B cell (primary cell): ENCODE measurements around the gene STX8. TPM values are rescaled to one million over a fixed set of nuclear protein-coding genes. Genes with fewer than 3 reads are reported as not detected.

ENCODE experiments used
- ATAC-seq: fragments of 200-7000 bp; cut with Tn5 transposase; one replicate; pipeline ENCODE4 v1.10.0; 2021; ENCODE audit warnings: low read depth, mild to moderate bottlenecking, moderate number of reproducible peaks, moderate library complexity
- CTCF ChIA-PET: fragments of 350-600 bp; sonication (Branson Sonifier 250); formaldehyde crosslinking; loops from one replicate; lab custom pipeline; 2021; ENCODE audit warnings: antibody characterized with exemption, inconsistent platforms; lab: Charles Lee
- POLR2A ChIA-PET: fragments of 350-600 bp; sonication (Branson Sonifier 250); formaldehyde crosslinking; loops from one replicate; lab custom pipeline; 2021; ENCODE audit warnings: antibody characterized with exemption; lab: Charles Lee
- DNase-seq: peaks from one replicate; pipeline ENCODE4 v3.0.0; 2013
- H2AFZ ChIP-seq: 2 replicates; pipeline ENCODE4 v1.6.1; 2012; ENCODE audit warnings: mild to moderate bottlenecking, low read depth, low read length; ENCODE audit not compliant: insufficient read depth, poor library complexity, severe bottlenecking
- H3K27ac ChIP-seq, 2 donors: 1 replicate in 1 of 2; 2 replicates in 1 of 2; pipeline ENCODE4 v1.5.1; 2012 to 2013; ENCODE audit warnings: low read length in 2 of 2, mild to moderate bottlenecking in 2 of 2, moderate library complexity in 1 of 2
- H3K27me3 ChIP-seq, 4 experiments: fragments of 200-600 bp in 1 of 4; sonication (generic) in 1 of 4; replicated peaks in 1 of 4; 1 replicate in 2 of 4; 2 replicates in 2 of 4; pipeline versions ENCODE4 v1.6.1 to v1.7.0; 2013 to 2016; ENCODE audit warnings: low read length in 3 of 4, mild to moderate bottlenecking in 2 of 4, mixed read lengths in 1 of 4, moderate library complexity in 1 of 4; ENCODE audit not compliant: insufficient read depth in 4 of 4, control insufficient read depth in 3 of 4; ENCODE audit errors: control extremely low read depth in 1 of 4
- H3K36me3 ChIP-seq, 2 experiments: replicated peaks in 1 of 2; 1 replicate in 1 of 2; 2 replicates in 1 of 2; pipeline versions ENCODE4 v1.6.1 to v1.7.1; 2013; ENCODE audit warnings: low read length in 1 of 2; ENCODE audit not compliant: insufficient read depth in 2 of 2, control insufficient read depth in 1 of 2; ENCODE audit errors: control extremely low read depth in 1 of 2, extremely low read depth in 1 of 2
- H3K4me1 ChIP-seq, 2 donors: fragments of 200-600 bp in 1 of 2; sonication (generic) in 1 of 2; 1 replicate in 1 of 2; 2 replicates in 1 of 2; pipeline versions ENCODE4 v1.5.1 to v1.6.1; 2013 to 2017; ENCODE audit warnings: low read length in 2 of 2; ENCODE audit not compliant: control insufficient read depth in 2 of 2, insufficient read depth in 2 of 2
- H3K4me2 ChIP-seq: replicated peaks from 2 replicates; pipeline ENCODE3; 2012; ENCODE audit warnings: mild to moderate bottlenecking, low read depth, low read length; ENCODE audit not compliant: poor library complexity, severe bottlenecking
- H3K4me3 ChIP-seq, 5 experiments: fragments of 200-600 bp in 1 of 5; sonication (generic) in 1 of 5; 1 replicate in 3 of 5; 2 replicates in 2 of 5; pipeline versions ENCODE4 v1.5.1 to v1.7.0; 2011 to 2016; ENCODE audit warnings: low read length in 4 of 5, mild to moderate bottlenecking in 4 of 5, low read depth in 2 of 5, control low read depth in 1 of 5, moderate library complexity in 1 of 5; ENCODE audit not compliant: insufficient read depth in 1 of 5; ENCODE audit errors: control extremely low read depth in 1 of 5, extremely low read depth in 1 of 5
- H3K79me2 ChIP-seq: fragments of 200-600 bp; sonication (generic); one replicate; pipeline ENCODE4 v1.6.0; 2016; ENCODE audit warnings: low read length; ENCODE audit not compliant: control insufficient read depth, insufficient read depth
- H3K9ac ChIP-seq: fragments of 200-600 bp; sonication (generic); 2 replicates; pipeline ENCODE4 v1.6.1; 2017; ENCODE audit warnings: mild to moderate bottlenecking, low read length, moderate library complexity
- H3K9me3 ChIP-seq, 3 donors: one replicate each; pipeline versions ENCODE4 v1.6.1 to v1.7.1; 2013; ENCODE audit warnings: low read length in 2 of 3; ENCODE audit not compliant: control insufficient read depth in 2 of 3, insufficient read depth in 1 of 3; ENCODE audit errors: control extremely low read depth in 1 of 3
- H4K20me1 ChIP-seq: 2 replicates; pipeline ENCODE4 v1.6.0; 2012; ENCODE audit warnings: mild to moderate bottlenecking, low read length; ENCODE audit not compliant: insufficient read depth, control insufficient read depth, poor library complexity, severe bottlenecking
- H3K27ac Mint-ChIP-seq: one replicate; pipeline ENCODE4 v1.8.0; 2021; ENCODE audit warnings: mixed read lengths
- H3K27me3 Mint-ChIP-seq: one replicate; pipeline ENCODE4 v1.8.0; 2021; ENCODE audit warnings: mixed read lengths
- H3K4me1 Mint-ChIP-seq: one replicate; pipeline ENCODE4 v1.8.0; 2021; ENCODE audit warnings: mixed read lengths
- H3K4me3 Mint-ChIP-seq: one replicate; pipeline ENCODE4 v1.8.0; 2021; ENCODE audit warnings: mixed read lengths
- H3K9me3 Mint-ChIP-seq: one replicate; pipeline ENCODE4 v1.8.0; 2022; ENCODE audit warnings: mixed read lengths; ENCODE audit not compliant: insufficient read depth
- EZH2 ChIP-seq: IDR thresholded peaks from 2 replicates; pipeline ENCODE4 v1.6.1; 2012; ENCODE audit warnings: borderline replicate concordance, low read depth, mild to moderate bottlenecking, moderate library complexity, low read length; ENCODE audit not compliant: insufficient read depth, poor library complexity, severe bottlenecking
- WGBS: methylation state at CpG from one replicate; pipeline ENCODE4 v1.1.5; 2013; ENCODE audit warnings: missing lambda C conversion rate; ENCODE audit not compliant: insufficient coverage; 5-methylcytosine and 5-hydroxymethylcytosine counted together
- intact Hi-C: fragments of 100-400 bp; cut with micrococcal nuclease; formaldehyde crosslinking; loops from one replicate; pipeline ENCODE4 v1.10.0; 2022
- polyA plus RNA-seq: library from polyadenylated mRNA; depleted of rRNA; stranded (reverse); fragments of >200 nt; gene quantifications from 2 replicates; pipeline ENCODE4 v1.2.3, GENCODE V29; 2012
- total RNA-seq, 2 donors: library from RNA; stranded (reverse); fragments of 120-200 nt in 1 of 2; gene quantifications; 1 replicate in 1 of 2; 2 replicates in 1 of 2; pipeline versions ENCODE4 v1.2.3 to v1.2.4, GENCODE V29; 2013 to 2022
- TF ChIP-seq, protein P1 (sequence below): fragments of 200-600 bp; IDR thresholded peaks from one replicate; pipeline ENCODE4 v1.8.0; 2022; ENCODE audit warnings: antibody characterized with exemption, mild to moderate bottlenecking

The STX8 gene
- total and polyA plus RNA-seq, 2 donors (not counting 1 experiment from before 2014, with no cell fraction given) = 35.8 to 61.5 TPM

- Histone ChIP-seq H4K20me1 (no peaks in the 10 kb centered on the region), H3K36me3 (peaks cover 0 to 6% of the 10 kb centered on the region in 2 experiments), H3K4me2 (no peak overlapping the region), H3K79me2 (no peaks in the 10 kb centered on the region), H2AFZ (no peak overlapping the region), H3K9me3 (no peaks in the 10 kb centered on the region), H3K4me3 (no peak overlapping the region), H3K27ac (no peak overlapping the region), H3K9ac (no peak overlapping the region), H3K27me3 (no peaks in the 10 kb centered on the region), H3K4me1 (no peaks in the 10 kb centered on the region)
- H3K9me3 Mint-ChIP-seq = no peaks in the 10 kb centered on the region
- intact Hi-C loops = no loop called here
- no peak overlapping the region for H3K4me3 Mint-ChIP-seq
- H3K27me3 Mint-ChIP-seq = no peaks in the 10 kb centered on the region
- H3K4me1 Mint-ChIP-seq = no peaks in the 10 kb centered on the region
- DNase-seq = no peak
- ChIA-PET POLR2A (no interaction called here), CTCF (no interaction called here)
- no peak for ATAC-seq
- no peak for TF ChIP-seq EZH2
- TF ChIP-seq, protein P1, sequence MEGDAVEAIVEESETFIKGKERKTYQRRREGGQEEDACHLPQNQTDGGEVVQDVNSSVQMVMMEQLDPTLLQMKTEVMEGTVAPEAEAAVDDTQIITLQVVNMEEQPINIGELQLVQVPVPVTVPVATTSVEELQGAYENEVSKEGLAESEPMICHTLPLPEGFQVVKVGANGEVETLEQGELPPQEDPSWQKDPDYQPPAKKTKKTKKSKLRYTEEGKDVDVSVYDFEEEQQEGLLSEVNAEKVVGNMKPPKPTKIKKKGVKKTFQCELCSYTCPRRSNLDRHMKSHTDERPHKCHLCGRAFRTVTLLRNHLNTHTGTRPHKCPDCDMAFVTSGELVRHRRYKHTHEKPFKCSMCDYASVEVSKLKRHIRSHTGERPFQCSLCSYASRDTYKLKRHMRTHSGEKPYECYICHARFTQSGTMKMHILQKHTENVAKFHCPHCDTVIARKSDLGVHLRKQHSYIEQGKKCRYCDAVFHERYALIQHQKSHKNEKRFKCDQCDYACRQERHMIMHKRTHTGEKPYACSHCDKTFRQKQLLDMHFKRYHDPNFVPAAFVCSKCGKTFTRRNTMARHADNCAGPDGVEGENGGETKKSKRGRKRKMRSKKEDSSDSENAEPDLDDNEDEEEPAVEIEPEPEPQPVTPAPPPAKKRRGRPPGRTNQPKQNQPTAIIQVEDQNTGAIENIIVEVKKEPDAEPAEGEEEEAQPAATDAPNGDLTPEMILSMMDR = no peak
- 92% methylated on average over 20 of the region's 21 CpGs for WGBS
- no peak overlapping the region for H3K27ac Mint-ChIP-seq
Observed at GRCh38 chr17:9249245-9249953, 326.2 kb downstream of the STX8 start.

DNA sequence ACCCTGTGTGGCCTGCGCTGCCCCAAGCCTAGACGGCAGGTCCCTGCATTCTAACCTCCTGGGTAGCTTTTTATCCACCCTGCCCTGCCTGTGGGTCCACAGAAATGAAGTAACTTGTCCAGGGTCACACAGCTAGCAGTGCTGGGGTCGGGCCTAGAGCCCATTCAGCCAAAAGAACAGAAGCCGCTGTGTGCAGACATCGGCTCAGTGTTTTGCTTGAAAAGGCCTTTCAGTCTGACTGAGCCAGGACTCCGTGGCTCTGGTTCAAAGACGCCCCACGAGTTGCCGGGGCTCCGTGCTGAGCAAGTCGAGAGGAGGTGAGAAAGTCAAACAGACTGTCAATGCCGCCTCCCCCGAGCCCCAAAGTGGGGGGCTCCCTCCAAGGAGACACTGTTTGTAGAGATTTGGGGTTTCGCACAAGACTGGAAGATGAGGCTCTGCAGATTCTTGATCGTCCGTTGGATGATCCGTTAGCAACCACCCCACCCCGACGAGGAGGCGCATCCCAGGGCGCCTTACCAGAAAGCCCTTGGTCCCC is 328.1 kb downstream of the STX8 start:
- ATAC-seq = no peak
- no peaks in the 10 kb centered on the region for H3K9me3 ChIP-seq
- Mint-ChIP-seq H3K9me3 (no peaks in the 10 kb centered on the region), H3K4me1 (no peaks in the 10 kb centered on the region), H3K27ac (no peak overlapping the region), H3K4me3 (no peak overlapping the region), H3K27me3 (no peaks in the 10 kb centered on the region)
- H3K36me3 ChIP-seq = peaks cover 0 to 6% of the 10 kb centered on the region in 2 experiments
- CTCF ChIA-PET = no interaction called here
- H3K4me2 ChIP-seq = no peak overlapping the region
- intact Hi-C loops = no loop called here
- no peak overlapping the region for H3K27ac ChIP-seq
- H3K9ac ChIP-seq = no peak overlapping the region
- H3K4me1 ChIP-seq = no peaks in the 10 kb centered on the region
- POLR2A ChIA-PET = no interaction called here
- TF ChIP-seq, protein P1 = no peak
- no peak for TF ChIP-seq EZH2
- 99% methylated on average over 21 of the region's 21 CpGs for WGBS
- no peaks in the 10 kb centered on the region for H3K79me2 ChIP-seq
- DNase-seq = no peak
- no peaks in the 10 kb centered on the region for H4K20me1 ChIP-seq
- no peak overlapping the region for H2AFZ ChIP-seq
- no peaks in the 10 kb centered on the region for H3K27me3 ChIP-seq
- no peak overlapping the region for H3K4me3 ChIP-seq
